ENCODE results near the gene CYREN.

The CYREN gene

DNA sequence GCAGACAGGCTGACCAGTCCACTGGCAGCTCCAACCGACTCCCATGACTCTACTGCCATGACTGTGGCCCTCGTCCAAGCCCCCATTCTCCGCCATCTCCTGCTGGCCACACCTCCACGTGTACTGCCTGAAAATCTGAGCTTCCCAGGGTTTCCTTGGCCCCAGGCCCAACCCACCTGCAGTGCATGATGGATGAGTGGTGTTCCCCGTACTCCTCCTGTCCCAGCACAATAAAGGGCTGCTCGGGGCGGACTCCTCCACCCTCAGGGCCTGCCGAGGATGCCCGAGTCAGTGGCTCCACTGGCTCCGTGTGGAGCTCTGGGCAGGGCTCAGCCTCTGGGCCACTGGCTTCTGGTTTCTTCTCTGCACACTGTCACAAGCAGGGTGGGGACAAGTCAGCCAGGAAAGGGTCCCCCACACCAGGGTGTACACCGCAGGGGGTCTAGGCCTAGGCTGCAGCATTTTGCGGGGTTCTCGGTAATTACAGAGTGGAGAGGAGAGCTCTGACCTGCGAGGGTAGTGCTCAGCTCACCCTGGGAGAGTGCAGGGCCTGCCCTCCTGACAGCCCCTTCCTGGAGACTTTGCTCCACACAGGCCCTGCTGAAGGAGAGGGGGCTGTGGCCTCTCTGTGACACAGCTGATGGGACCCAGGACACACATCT, 25.6 kb upstream of the CYREN start:
- DNase-seq: no peak

DNA sequence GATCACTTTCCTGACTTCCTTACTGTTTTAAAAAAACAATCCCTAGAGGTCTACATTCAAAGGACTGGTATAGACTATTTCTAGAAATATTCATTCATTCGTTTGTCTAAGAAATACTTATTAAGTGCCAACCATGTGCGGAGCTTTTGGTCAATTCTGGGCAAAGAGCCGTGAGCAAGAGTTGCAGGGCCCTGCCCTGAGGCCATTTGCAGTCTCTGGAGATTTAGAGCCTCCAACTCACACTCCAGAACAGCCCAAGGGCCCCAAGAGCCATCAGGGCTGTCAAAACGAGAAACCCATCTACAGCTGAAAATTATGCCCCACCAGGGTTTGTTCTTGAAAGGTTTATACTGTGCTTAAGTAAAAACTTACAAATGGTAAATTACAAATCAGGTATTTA, 24.6 kb upstream of the CYREN start:
- DNase-seq: no peak

DNA sequence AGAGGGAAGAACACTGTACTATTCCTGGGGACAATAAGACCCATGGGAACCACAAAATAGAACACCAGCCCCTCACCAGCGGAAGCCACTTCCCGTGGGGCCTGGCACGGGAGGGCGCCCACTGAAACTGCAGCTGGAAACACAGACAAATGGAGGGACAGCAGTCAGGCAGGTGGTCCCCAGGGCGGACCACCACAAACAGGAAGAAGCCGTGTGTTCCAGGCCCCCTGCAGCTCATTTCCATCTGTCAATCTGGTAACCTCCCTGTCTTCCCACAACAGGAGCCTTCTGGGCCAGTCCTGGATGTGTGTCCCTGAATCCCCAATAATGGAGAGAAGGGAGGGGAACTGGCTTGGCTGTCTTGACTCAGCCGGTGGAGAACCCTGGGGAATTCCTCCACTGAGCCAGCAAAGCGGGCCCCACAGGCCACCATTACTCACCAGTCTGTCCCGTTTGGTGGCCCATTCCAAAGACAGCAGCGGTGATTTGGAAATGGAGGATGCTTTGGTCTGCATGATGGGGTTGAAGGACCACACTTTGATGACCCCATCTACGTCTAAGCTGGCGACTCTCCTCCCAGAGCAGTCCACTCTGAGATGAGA, 24.1 kb upstream of the CYREN start:
- DNase-seq: no peak

DNA sequence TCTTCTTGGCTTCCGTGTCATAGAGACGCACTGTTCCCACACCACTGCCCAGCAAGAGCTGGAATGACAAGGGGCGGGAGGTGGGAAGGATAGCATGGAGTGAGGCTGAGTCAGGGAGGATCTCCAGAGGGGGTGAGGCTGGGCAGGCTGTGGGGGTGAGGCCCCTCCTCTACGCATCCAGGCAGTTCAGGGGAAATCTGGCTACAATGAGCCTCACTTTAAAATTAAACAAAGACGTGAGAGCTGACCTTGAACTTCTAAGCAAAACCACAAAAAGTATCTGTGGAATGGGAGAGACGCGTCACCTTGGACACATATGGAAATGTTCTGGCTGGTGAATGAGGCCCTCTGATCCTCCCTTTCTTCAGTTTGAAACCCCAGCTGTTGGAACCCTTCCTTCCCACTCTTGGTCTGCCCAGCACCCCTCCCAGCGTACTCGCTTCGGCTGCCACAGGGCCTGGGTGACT, 23.1 kb upstream of the CYREN start:
- DNase-seq: no peak

DNA sequence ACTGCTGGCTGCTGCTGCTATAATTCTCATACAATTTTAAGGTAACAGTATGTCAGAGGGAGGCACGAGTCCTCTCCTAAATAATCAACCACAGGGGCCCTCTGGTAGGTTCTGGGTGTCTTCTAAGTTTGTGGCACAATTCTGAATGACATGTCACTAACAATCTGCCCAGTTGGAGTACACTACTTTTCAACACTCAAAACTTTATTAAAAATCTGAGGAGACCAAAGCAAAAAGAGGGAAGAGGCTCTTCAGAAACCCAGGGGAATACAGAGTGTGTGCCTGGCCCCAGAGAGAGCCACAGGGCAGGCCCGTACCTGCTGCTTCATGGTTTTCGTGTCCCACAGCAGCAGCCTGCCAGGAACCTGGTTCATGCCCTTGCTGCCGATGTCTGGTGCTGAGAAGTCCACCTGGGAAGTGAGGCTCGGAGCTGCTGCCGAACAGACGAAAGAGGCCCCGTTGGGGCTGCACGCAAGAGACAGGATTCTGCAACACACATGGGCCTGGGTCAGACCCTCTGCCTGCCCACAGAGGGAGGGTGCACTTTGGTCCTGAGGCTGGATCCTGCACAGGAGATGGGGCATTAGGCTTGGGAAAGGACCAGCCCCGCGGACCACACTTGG, 22.5 kb upstream of the CYREN start:
- no peak for DNase-seq

DNA sequence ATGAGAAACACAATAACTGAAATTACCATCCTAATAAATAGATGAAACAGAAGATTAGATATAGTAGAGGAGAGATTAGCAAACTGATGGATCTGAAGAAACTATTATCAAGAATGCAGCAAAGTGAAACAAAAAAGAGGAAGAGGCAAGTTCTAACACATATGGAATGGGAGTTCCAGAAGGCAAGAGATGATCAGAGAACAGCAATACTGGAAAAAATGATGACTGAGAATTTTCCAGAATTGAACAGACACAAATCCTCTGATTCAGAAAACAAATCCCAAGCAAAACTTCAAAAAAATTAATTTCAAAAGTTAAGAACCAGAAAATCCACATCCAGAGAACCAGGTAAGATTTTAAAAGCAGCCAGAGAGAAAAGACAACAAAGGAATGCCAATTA, 20.2 kb upstream of the CYREN start:
- DNase-seq: no peak

DNA sequence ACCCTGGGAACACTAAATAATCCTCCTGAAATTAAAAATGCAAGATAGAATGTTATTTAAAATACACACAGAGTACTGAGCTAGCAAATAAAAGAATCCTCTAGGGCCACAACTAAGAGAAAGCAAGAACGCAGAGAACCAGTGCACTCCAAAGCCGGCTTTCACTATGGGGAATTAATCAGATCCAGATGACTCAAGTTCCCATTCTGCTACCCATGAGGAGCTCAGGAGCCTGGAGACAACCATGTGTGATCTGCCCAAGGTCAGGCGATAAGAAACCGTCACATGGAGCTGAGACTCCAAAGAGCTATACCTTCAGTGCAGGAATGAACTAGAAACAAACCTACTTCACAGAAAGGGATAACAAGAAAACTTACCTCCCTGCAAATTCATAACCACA, 19.5 kb upstream of the CYREN start:
- DNase-seq: no peak

DNA sequence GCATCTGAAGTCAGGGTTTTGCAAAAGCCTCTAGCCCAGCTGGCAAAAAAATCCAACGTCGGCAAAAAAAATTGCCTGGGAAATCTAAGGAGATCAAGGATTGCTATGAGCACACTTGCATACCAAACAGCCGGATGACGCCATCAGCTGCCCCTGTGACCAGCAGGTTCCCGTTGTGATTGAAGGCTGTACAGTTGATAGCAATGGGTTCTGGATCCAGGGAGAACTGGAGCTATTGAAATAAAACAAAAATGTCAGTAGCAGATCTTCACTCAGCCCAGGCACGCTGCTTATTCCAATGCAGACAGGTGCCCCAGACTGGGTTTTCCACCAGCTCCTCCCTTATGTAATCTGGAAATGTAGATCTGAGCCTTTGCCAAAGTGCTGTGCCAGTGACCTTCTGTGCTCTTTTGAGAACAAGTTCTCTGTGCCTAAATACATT, 18.7 kb upstream of the CYREN start:
- no peak for DNase-seq

DNA sequence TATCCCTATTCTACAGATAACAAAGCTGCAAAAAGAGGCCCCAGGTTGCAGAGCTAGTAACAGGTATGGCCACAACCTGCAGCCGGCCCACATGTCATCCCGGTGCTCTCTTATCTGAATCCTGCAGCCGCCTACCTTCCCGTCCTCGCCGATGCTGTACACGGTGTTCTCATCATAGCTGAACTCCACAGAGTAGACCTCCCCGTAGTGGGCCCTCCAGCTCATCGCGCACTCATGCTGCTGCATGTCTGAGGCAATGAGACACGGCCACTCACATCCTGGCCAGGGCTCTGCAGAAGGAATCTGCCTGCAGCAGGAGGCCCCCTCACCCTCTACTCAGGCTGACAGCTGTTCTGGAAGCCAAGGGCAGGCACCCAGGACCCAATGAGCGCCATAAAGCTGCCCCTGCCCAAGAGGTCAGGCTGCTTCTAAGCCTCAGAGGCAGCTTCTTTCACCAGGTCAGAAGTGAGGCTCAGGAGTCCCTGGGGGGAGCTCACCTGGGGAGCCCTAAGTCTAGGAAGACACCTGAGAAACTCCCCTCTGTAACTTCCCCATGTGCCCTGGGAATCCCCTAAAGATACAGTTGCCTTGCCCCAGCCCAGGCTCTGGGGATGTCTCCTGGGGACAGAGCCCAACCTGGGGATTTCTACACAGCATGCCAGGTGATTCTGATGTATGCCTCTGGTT, 17.9 kb upstream of the CYREN start:
- no peak for DNase-seq

DNA sequence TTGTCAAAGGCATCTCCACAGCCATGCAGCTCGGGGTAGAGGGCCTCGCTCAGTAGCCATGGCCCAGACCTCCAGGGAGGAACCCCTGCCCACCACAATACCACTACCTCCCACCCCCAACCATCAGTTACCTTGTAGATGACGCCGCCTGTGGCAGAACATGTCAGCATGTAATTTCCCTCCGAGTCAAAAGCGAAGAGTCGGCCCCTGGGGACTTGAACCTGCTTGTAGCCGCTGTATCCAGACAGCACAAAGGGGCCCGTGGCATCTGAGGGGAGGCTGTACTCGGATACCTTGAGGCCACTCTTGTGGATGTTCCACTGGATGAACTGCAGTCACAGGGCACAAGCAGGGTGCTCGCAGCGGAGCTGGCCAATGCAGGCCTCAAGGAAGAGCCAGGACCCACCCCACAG, 16.3 kb upstream of the CYREN start:
- no peak for DNase-seq

DNA sequence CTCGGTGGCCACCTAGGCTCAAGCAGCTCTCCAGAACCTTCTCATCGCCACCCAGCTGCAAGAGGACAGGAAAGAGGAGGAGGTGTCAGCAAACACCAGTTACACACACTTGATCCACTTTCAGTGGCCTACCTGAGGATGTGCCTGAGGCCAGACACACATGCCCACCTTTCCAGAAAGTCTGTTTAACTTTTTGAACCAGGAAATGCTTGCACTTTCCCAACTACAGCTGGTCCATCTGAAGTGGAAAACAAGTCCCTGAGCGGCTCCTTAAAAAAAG, 15.7 kb upstream of the CYREN start:
- DNase-seq: no peak

DNA sequence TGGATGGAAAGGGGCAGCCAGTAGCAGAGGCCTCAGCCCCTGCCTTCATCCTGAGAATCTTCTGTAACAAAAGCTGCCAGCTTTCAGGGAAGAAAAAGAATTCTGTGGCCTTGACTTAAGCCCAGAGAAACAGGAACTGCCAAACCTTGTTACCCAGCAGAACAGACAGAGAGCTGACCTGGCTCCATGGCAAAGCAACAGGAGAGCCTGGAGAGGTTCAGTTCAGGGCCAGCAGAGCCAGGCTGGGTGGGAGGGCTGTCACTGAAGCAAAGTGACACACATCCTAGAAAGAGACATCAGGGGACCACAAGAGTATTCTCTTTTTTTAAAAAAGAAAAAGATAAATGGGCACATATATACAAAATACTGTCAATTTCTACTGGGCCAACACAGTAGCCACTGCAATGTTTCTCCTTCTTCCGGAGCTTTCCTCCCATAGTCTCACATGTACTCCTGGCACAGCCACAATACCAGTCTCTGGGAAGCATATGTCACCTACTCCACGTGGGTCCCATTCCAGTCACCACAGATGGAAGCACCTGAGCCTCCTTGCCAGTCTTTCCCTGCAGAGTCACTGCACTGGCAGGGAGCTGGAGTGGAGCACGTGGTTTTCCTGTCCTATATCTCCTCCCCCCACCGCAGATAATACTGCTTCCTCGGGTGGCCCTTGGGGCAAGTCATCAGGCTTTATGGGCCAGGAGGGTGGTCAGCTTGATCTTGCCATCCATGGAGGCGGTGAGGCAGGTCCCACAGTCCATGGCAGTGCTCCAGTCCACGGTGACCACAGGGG, 15.2 kb upstream of the CYREN start:
- no peak for DNase-seq

DNA sequence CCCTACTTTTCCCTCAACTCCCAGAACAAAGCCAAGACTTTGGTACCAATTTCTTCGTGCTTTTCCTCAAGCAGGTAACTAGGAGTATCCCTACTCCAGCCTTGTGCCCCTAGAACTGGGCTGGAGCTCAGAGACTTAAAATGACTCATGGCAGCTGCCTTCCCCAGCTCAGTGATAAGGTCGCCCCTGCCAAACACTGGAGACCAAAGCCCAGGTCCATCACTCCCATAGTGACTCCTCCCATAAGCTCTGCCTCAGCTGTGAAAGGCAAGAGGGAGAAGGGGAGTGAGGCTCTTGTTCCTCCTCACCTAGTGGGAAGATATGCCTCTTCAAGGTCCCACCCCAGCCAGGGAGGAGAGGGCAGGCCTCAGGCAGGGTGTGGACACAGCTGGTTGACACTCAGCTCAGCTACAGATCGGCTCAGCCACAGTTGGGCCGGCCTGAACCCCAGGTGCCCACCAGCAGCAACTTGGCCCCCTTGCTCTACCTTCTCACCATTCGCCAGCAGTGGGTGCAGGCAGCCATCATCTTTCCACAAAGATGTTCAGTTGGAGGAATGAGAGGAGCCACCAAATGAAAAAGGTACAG, 13.8 kb upstream of the CYREN start:
- no peak for DNase-seq

DNA sequence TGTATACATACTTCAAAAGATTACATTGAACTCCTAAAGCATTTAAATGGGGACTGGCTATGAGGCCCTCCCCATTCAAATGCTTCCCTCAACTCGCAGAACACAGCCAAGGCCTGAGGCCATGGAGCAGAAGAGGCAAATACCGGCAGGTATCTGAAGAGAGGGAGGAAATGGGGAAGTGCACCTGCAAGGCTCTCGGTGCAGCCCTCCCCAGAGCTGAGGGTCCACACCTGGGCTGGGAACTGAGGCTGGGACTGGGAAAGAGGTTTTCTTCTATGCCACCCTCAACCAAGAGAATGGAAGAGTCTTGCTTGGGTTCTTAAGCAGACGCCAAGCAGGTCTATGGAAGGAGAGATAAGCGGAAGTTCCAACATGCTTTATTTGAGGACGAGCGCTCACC, 13.0 kb upstream of the CYREN start:
- no peak for DNase-seq

DNA sequence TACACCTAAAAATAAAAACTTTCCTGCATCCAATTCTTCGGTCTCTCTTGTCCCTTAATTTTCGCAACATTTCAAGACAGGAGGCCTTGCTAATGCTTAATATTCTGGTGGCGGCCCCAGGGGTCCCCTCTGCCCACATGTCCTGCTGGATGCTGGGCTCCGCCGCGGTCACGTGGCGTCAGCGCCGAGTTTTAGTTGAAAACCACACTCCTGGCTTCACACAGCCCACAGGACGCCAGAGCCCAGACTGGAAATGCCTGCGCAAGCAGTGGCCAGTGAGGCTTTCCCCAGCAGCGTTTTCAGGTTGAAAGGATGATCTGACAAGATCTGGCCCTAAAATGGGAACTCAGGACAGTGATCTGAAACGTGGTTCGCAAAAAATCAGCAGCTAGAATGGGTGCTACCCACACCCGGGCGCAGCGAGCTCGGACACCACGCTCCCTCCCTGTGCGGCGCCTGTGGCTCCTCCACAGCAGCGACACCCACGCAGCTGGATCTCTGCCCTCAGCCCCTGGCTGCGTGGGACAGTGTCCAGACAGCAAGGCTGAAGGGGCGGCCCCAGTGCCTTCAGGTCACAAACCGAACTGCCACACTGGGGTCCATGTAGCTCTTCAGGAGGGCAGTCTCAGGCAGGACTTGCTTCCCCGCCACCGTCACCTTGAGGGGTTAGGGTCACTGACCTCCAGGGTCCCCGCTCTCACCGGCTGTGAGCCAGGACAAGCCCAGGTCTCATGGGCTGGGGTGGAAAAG, 11.6 kb upstream of the CYREN start:
- no peak for DNase-seq

DNA sequence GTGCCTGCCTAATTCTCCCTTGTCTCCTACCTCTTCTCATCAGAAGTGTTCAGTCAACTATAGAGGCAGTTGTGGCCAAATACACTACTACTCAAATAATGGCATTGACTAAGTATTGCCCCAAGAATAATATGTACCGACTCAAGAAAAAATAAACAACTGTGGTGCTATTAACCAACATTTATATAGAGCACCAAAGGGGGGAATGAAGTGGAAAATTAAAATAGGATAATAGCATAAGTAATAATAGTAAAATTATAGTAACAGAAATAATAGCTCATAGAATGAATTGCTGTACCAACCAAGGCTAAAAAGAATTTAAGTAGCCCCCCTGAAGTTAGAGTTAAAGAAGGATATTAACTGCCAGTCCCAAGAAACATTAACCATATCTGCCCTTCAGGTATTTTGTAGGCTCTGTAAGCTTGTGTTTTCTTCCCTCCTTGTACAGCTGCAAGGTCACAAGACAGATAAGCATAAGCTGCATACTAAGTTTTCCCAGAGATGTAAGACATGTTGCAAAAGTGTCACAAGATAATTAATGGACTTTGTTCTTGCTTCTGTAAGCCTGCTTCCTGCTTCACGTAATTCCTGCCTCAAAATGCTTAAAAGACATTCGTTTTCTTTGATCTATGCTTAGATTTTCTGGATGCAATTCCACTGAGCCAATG, 10.9 kb upstream of the CYREN start:
- no peak for DNase-seq

DNA sequence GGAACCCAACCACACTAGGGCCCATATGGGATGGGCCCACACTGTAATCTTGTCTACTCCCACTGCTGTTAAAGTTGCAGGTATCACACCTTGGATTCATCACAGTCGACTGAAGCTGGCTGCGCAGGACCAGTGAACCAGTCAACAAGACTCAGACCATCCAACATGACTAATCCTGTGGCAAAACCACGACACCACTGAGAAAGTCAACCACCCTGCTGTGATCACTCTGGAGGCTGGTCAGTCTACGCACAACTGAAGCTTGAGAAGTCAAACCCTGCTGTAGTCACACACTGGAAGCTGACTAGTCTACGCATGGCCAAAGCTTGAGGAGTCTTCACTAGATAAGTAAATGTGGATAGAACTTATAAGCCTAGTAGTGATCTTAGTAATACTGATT, 9.6 kb upstream of the CYREN start:
- DNase-seq: no peak

DNA sequence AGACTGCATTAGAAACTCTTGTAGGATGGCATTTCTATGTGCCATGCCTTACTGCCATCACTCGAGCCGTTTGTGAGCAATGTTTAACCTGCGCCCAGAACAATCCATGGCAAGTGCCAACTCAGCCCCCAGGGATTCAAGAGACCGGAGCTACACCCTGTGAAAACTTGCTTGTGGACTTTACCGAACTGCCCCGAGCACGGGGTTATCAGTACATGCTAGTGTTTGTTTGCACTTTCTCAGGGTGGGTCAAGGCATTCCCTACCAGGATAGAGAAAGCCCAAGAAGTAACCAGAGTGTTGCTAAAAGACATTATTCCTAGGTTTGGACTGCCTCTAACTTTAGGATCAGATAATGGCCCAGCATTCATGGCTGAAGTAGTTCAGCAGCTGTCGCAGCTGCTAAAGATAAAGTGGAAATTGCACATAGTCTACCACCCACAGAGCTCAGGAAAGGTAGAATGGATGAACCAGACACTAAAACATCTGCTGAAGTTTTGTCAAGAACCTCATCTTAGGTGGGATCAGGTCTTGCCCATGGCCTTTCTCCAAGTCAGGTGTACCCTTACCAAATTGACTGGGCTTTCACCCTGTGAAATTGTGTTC, 8.9 kb upstream of the CYREN start:
- no peak for DNase-seq

DNA sequence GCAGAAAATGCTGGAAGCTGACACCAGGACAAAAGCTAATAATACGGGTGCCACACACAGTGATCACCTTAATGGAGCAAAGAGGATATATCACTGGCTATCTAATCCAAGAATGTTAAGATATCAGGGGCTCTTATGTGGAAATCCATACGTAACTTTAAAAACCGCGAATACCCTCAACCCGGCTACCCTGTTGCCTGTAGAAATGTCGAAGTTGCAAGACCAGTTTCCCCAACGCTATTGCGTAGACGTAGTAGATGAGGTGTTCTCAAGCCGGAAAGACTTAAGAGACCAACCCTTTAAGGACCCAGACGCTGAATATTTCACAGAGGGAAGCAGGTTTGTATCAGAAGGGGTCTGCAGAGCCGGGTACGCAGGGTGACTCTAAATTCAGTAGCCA, 7.9 kb upstream of the CYREN start:
- no peak for DNase-seq

DNA sequence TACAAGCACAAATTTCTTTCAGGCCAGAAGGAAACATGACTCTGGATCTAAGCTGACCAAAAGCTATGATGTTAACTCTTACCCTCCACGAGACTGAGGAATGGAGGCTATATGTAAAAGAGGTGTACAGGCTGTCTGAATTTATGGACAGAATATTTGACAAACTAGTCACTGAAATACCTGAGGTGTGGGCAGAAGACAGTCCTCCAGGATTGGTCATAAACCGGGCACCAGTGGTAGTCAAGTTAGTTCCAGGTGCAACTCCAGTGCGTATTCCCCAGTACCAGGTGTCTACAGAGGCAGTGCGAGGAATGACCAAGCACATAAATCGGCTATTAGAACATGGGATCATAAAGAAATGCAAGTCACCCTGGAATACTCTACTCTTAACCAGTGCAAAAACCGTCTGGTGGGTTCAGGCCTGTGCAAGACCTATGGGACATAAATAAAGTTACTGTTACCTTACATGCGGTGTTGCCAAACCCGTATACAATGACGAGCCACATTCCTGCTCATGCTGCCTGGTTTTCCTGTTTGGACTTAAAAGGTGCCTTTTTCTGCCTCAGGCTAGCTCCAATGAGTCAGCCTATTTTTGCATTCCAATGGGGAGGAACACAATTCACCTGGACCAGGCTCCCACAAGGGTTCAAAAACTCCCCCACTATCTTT, 6.7 kb upstream of the CYREN start:
- no peak for DNase-seq

DNA sequence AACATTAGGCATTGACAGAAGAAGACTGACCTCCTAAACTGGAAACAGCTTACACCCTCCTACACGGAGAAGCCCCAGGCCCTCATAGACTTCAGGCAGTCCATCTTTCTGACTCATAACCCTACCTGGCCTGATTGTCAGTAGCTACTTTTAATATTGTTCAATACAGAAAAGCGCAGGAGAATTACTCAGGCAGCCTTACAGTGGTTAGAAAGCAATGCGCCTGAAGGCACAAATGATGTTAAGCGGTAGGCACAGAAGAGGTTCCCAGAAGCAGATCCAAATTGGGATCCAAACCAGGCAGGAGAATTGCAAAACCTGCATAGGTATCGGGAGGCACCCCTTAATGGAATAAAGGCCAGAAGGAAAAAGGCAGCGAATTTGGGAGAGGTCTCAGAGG, 5.4 kb upstream of the CYREN start:
- no peak for DNase-seq
